Measurements from ENCODE around the gene ANO7.

ANO7 gene

GRCh38 chr2:241156971-241157441 lies 31.5 kb upstream of the ANO7 start:
- H3K4me3 ChIP-seq (ENCODE audit: low read depth, low read length), result no peak overlapping the region
- peak; percentile 63 for DNase-seq (ENCODE audit: low read depth)
- TF ChIP-seq CTCF (IDR thresholded peaks at IDR 0.05; ENCODE audit: control insufficient read depth, extremely low read depth, insufficient read depth), result no peak

DNA sequence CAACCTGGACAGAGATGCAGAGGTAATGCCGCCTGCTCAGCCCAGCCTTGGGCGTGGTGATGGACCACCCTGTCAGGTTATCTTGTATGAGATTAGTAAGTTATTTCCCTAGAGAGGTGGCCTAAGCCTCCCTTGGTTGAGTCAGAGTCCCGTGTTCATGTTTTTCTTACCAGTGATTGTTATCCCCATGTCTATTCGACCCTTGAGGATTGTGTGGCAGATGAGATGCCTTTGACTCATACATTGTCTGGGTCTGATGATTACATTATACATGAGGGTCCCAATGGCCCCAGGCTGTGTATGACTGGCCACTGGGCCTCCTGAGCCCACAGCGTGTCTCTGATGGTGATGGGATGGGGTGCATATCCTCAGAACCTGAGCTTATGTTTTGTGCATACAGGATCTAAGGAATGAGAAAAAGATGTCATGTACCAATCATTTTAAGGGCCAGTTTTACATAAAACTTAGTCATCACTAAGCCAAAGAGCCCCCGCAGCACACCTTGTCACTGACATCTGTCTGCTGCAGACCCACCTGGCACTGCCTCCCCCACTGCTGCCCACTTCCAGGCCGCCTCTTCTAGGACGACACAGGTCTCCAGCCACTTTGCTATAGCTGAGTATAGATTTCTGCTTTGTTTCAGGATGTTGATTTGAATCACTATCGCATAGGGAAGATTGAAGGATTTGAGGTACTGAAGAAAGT lies 30.5 kb upstream of the ANO7 start:
- DNase-seq (ENCODE audit: low read depth), result no peak
- H3K4me3 ChIP-seq (ENCODE audit: low read depth, low read length), result no peak overlapping the region
- no peak for TF ChIP-seq CTCF (IDR thresholded peaks at IDR 0.05; ENCODE audit: control insufficient read depth, extremely low read depth, insufficient read depth)

GRCh38 chr2:241158546-241158900 lies 30.0 kb upstream of the ANO7 start:
- no peak overlapping the region for H3K4me3 ChIP-seq (ENCODE audit: low read depth, low read length)
- TF ChIP-seq CTCF (IDR thresholded peaks at IDR 0.05; ENCODE audit: control insufficient read depth, extremely low read depth, insufficient read depth), result no peak
- no peak for DNase-seq (ENCODE audit: low read depth)

DNA sequence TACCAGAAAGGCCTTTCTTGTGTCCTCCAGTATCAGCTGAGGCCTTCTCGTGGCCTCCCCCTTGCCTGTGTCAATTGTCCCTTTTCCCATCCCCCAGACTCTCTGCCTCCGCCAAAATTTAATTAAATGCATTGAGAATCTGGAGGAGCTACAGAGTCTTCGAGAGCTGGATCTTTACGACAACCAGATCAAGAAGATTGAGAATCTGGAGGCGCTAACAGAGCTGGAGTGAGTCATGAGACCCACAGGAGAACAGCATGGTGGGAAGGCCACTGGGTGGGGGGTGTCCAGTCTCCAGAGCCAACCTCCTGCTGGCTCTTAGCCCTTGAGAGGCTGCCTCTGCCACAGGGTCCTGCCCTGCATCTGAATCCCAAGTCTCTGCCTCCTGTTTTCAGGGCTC lies 29.4 kb upstream of the ANO7 start:
- no peak for DNase-seq (ENCODE audit: low read depth)
- TF ChIP-seq CTCF (IDR thresholded peaks at IDR 0.05; ENCODE audit: control insufficient read depth, extremely low read depth, insufficient read depth), result no peak
- no peak overlapping the region for H3K4me3 ChIP-seq (ENCODE audit: low read depth, low read length)

- no peak for DNase-seq (ENCODE audit: low read depth)
- no peak for TF ChIP-seq CTCF (IDR thresholded peaks at IDR 0.05; ENCODE audit: control insufficient read depth, extremely low read depth, insufficient read depth)
- no peak overlapping the region for H3K4me3 ChIP-seq (ENCODE audit: low read depth, low read length)
Observed at GRCh38 chr2:241160318-241160717, 28.2 kb upstream of the ANO7 start.

DNA sequence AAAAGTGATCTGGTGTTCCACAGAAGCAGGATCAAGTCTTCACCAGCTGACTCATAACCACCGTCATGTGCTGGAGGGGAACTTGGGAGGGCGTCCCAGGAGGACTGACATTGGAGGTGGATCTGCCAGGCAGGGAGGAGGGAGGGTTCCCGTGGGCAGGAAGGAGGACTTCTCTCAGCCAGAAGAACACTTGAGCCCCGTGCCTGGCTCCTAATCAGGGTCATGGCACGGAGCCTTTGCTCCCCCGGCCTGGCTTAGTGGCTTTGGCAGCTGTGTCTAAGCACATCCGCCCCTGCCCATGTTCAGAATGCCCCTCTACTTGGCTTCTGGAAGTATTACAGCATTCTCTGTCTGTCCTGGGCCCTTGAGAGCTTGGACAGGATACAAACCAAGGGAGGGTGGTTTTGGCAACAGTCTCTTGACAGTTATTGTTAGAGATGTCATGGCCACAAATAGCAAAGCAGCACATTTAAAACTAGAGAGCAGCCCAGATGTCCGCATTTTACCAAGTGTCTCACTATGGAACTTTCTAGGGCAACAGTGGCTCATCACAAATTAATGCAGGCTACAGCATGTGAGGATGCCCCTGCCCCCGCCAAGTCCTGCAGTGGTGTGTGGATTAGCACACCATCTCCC lies 26.7 kb upstream of the ANO7 start:
- no peak for TF ChIP-seq CTCF (IDR thresholded peaks at IDR 0.05; ENCODE audit: control insufficient read depth, extremely low read depth, insufficient read depth)
- DNase-seq (ENCODE audit: low read depth), result no peak
- no peak overlapping the region for H3K4me3 ChIP-seq (ENCODE audit: low read depth, low read length)
